RPMI8226 (cell line): ENCODE results near the gene QKI.

ENCODE experiments used
- DNase-seq: peaks from one replicate; pipeline ENCODE4 v3.0.0-alpha.2; 2015

The QKI gene

GRCh38 chr6:163626073-163626867 is 211.8 kb downstream of the QKI start:
- no peak for DNase-seq

- peak; percentile 15 for DNase-seq
Observed at GRCh38 chr6:163627274-163628062, 212.9 kb downstream of the QKI start.
